Measurements from ENCODE around the gene SLC25A36. TPM values are rescaled to one million over a fixed set of nuclear protein-coding genes. Genes with fewer than 3 reads are reported as not detected.

The SLC25A36 gene
- total RNA-seq, 2 experiments from 2014 or later = 71.8 to 81.3 TPM

DNA sequence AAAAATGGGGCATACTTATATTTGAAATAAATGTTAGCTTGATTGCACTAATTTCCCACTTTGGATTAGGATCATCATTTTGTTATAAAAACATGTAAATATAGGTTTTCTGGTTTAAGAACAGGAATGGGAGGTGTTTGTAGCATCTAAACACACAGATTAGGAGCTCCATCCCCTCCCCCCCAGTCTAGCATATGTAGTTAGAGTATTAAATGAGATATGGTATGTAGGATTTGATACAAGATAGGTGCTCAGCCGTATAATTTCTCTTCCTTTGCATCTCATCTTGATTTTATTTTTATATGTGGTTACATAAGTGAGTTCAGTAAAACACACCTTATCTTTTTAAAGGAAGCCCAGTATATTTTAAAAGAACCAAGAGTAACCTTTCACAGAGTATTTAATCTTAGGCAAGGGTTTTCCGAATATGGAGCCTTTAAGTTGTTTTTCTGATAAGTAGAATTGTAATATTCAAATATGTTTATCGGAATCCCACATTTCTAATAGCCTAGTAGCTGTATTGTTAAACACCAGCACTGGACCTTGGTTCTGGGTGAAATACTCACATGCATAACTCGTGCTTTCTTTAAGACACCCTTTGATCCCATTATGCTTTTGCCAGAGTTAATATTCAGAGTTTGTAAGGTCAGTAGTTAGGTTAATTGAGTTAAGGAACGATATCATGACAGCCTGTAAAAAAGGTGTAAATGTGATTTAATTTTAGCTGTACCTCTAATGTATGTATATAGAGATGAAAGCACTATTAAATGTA, 2.3 kb downstream of the SLC25A36 start:
- Histone ChIP-seq H3K9me2 (ENCODE audit: insufficient read depth, low read length) (no peaks in the 10 kb centered on the region), H3K36me3 (ENCODE audit: insufficient read depth, low read length) (peaks cover 33% of the 10 kb centered on the region), H3K9me3 (ENCODE audit: low read length) (no peaks in the 10 kb centered on the region), H3K79me2 (ENCODE audit: insufficient read depth, low read depth, low read length) (peaks cover 67% of the 10 kb centered on the region), H3K4me2 (ENCODE audit: low read length) (peak overlapping the region; percentile 97), H4K20me1 (ENCODE audit: insufficient read depth, low read length) (peaks cover 28% of the 10 kb centered on the region), H3K27ac (ENCODE audit: low read depth, low read length, poor library complexity, severe bottlenecking) (no peak overlapping the region), H3K4me1 (ENCODE audit: insufficient read depth, low read length, poor library complexity, severe bottlenecking) (peaks cover 30% of the 10 kb centered on the region), H2AFZ (ENCODE audit: low read length) (no peak overlapping the region), H3K4me3 (ENCODE audit: low read depth, low read length, poor library complexity, severe bottlenecking) (peak overlapping the region; percentile 82)
- DNase-seq (ENCODE audit: low spot score) = no peak
- CTCF ChIA-PET (ENCODE audit: unreplicated experiment) = no interaction called here
- BruUV-seq (replicated peaks) = TSS peak; percentile 48
- POLR2A ChIA-PET = interaction anchor here (0.5 to 2.2 kb wide), 9 partner anchors 7 to 401 kb away, joined by 3 to 11 read pairs (median 4); no protein-coding TSS in a partner anchor
- TF ChIP-seq, protein P1, sequence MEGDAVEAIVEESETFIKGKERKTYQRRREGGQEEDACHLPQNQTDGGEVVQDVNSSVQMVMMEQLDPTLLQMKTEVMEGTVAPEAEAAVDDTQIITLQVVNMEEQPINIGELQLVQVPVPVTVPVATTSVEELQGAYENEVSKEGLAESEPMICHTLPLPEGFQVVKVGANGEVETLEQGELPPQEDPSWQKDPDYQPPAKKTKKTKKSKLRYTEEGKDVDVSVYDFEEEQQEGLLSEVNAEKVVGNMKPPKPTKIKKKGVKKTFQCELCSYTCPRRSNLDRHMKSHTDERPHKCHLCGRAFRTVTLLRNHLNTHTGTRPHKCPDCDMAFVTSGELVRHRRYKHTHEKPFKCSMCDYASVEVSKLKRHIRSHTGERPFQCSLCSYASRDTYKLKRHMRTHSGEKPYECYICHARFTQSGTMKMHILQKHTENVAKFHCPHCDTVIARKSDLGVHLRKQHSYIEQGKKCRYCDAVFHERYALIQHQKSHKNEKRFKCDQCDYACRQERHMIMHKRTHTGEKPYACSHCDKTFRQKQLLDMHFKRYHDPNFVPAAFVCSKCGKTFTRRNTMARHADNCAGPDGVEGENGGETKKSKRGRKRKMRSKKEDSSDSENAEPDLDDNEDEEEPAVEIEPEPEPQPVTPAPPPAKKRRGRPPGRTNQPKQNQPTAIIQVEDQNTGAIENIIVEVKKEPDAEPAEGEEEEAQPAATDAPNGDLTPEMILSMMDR (conservative IDR thresholded peaks at IDR 0.05; ENCODE audit: low read length) = no peak
- TF ChIP-seq EZH2phosphoT487 (IDR thresholded peaks at IDR 0.05; ENCODE audit: borderline replicate concordance, low read depth, low read length) = no peak
- intact Hi-C loops (cut with micrococcal nuclease; ENCODE audit: unreplicated experiment) = loop anchor here (5.0 to 10.0 kb wide), 2 partner anchors 187 to 441 kb away; no protein-coding TSS in a partner anchor

DNA sequence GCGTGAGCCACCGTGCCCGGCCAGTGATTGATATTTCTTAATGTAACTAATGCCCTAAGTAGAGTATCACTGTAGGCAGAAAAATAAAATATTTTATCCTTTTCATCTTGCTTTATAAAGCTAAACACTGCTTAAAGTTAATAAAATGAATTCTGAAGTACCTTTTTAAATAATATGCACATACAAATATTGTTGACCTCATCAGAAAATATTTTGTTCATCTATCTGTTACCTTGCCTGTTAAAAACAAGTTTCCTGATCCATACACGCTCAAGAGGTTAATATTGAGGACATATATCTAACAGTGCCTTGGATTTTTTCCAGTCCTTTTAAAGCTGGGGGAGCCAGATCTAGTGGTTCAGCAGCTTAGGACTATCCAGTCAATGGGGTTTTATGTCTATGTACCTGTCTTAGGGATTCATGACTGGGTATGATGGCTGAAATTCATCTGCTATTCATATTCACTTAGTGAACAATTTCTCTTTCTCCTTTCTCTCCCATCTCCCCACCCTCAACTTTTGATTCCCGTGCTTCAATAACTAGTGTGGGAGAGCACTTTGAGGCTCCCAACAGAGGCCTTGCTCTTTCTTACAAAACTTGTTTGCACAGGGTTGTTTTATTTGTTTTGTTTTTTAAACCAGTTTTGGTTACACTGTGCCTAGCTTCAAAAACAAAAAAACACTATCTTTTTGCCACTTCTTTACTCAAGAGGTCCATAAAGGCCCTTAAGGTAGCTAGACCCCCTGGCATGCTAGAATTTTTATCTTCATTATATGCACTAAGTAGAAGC, 7.0 kb downstream of the SLC25A36 start:
- peaks cover 51% of the 10 kb centered on the region for H4K20me1 ChIP-seq (ENCODE audit: insufficient read depth, low read length)
- H3K4me1 ChIP-seq (ENCODE audit: insufficient read depth, low read length, poor library complexity, severe bottlenecking) = peaks cover 15% of the 10 kb centered on the region
- ChIA-PET POLR2A (interaction anchor here (0.7 kb wide), 1 partner anchor 116 kb away, joined by 3 read pairs; no protein-coding TSS in a partner anchor), CTCF (ENCODE audit: unreplicated experiment) (no interaction called here)
- H3K4me2 ChIP-seq (ENCODE audit: low read length) = no peak overlapping the region
- TF ChIP-seq, protein P1 (conservative IDR thresholded peaks at IDR 0.05; ENCODE audit: low read length) = no peak
- no peak for TF ChIP-seq EZH2phosphoT487 (IDR thresholded peaks at IDR 0.05; ENCODE audit: borderline replicate concordance, low read depth, low read length)
- H2AFZ ChIP-seq (ENCODE audit: low read length) = no peak overlapping the region
- peaks cover 43% of the 10 kb centered on the region for H3K36me3 ChIP-seq (ENCODE audit: insufficient read depth, low read length)
- no peak overlapping the region for H3K27ac ChIP-seq (ENCODE audit: low read depth, low read length, poor library complexity, severe bottlenecking)
- no peak for DNase-seq (ENCODE audit: low spot score)
- H3K79me2 ChIP-seq (ENCODE audit: insufficient read depth, low read depth, low read length) = peaks cover 99% of the 10 kb centered on the region
- intact Hi-C loops (cut with micrococcal nuclease; ENCODE audit: unreplicated experiment) = loop anchor here (10.0 kb wide), 1 partner anchor 436 kb away; no protein-coding TSS in a partner anchor
- H3K4me3 ChIP-seq (ENCODE audit: low read depth, low read length, poor library complexity, severe bottlenecking) = no peak overlapping the region
- BruUV-seq (replicated peaks) = no TSS peak
- H3K9me2 ChIP-seq (ENCODE audit: insufficient read depth, low read length) = no peaks in the 10 kb centered on the region
- no peaks in the 10 kb centered on the region for H3K9me3 ChIP-seq (ENCODE audit: low read length)
